Measurements from ENCODE around the gene SLC5A10.

- TF ChIP-seq CTCF (IDR thresholded peaks at IDR 0.05) (no peak), POLR2A (IDR thresholded peaks at IDR 0.05) (no peak)
Measured at GRCh38 chr17:19010729-19011505, 59.0 kb downstream of the SLC5A10 start.

All from Peyer's patch (tissue), 4 donors.